GM21717 (cell line): ENCODE results near the gene SULT1A3.
"Not testable (repeated sequence)": the region's sequence is repeated elsewhere in the genome, so short reads cannot be mapped to it uniquely, and the experiment has no call there.

ENCODE experiments used
- ATAC-seq: cut with Tn5 transposase; IDR thresholded peaks from one replicate; pipeline ENCODE4 v1.9.1; 2021; ENCODE audit warnings: mild to moderate bottlenecking, moderate library complexity; ENCODE audit not compliant: unreplicated experiment

SULT1A3 gene

DNA sequence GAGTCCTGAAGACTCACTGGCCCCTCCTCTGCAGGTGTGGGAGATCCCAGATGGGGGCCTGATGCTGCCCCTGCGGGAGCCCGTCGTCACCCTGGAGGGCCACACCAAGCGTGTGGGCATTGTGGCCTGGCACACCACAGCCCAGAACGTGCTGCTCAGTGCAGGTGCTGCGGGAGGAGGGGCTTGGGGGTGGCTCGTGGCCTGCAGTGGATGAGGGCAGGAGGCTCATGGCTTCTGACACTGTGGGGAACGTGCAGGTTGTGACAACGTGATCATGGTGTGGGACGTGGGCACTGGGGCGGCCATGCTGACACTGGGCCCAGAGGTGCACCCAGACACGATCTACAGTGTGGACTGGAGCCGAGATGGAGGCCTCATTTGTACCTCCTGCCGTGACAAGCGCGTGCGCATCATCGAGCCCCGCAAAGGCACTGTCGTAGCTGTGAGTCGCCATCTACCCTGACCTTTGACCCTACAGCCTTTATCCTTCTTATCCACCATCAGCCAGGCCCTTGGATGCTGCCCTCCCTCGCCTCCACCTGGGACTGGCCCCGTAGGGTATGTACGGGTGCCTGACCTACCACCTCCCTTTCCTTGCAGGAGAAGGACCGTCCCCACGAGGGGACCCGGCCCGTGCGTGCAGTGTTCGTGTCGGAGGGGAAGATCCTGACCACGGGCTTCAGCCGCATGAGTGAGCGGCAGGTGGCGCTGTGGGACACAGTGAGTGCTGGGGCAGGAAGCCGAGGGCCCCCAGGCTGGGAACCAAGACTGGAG, 12.1 kb upstream of the SULT1A3 start:
- no peak for ATAC-seq

DNA sequence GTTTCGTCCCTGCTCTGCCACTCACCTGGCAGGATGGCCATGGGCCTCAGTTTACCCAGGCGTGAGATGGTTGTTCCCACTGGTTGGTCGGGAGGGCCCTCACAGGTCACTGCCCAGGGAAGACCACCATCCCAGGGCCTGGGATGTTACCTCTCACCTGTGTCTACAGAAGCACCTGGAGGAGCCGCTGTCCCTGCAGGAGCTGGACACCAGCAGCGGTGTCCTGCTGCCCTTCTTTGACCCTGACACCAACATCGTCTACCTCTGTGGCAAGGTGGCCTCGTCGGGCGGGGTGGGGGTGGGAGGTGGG, 11.5 kb upstream of the SULT1A3 start:
- ATAC-seq = no peak

DNA sequence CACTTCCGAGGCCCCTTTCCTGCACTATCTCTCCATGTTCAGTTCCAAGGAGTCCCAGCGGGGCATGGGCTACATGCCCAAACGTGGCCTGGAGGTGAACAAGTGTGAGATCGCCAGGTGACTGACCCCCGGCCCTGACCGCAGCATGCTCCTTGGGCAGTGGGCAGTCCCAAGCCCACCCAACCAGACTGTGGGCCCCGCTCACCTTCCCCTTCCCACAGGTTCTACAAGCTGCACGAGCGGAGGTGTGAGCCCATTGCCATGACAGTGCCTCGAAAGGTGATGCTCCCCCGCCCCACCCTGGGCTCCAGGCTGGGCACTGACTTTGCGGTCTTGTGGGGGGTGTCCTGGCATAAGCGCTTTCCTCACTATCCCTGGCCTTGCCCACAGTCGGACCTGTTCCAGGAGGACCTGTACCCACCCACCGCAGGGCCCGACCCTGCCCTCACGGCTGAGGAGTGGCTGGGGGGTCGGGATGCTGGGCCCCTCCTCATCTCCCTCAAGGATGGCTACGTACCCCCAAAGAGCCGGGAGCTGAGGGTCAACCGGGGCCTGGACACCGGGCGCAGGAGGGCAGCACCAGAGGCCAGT, 11.0 kb upstream of the SULT1A3 start:
- no peak for ATAC-seq

DNA sequence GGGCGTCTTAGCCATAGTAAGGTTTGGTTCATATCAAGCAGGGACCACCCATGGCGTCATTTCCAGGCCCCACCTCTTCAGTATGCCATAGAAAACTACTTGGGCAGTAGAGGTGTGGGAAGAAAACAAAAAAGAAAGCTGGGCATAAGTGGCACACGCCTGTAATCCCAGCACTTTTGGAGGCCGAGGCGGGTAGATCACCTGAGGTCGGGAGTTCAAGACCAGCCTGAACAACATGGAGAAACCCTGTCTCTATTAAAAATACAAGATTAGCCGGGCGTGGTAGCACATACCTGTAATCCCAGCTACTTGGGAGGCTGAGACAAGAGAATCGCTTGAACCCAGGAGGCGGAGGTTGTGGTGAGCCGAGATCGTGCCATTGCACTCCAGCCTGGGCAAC, 7.9 kb upstream of the SULT1A3 start:
- ATAC-seq = not testable (repeated sequence)

DNA sequence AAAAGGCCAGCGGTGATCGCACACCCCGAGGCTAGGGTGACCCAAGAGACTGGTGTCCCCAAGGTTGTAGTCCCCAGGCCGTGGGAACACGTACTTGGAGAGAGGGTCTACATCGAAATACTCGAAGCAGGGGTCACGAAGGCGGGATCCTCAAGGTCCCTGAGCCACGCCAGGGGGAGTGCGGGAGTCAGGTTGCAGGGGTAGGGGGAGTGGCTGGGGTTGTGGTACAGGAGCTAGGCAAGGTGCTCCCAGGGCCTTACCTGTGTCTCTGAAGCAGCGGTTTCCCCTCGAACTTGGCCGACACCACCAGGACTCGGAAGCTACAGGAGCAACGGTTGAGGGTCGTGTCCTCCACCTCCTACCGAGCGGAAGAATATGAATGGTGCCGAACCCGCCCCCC, 6.0 kb upstream of the SULT1A3 start:
- peak; percentile 10 for ATAC-seq

DNA sequence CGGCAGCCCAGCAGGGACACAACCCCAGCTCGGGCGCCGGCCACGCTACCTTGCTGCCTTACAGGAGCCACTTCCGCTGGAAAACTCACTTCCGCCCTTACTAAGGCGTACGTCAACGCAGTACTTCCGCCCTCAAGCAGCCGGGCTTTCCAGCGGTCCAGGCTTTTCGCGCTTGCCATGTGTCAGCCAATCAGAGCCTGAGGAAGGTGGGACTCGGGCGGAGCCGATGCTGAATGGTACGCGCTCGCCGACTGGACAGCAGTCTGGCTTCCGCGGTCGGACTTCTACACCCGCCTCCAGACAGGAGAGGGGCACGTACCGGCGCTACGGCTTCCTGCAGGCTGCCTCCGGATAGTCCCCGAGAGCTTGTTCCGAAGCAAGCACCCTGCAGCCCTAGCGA, 5.4 kb upstream of the SULT1A3 start, which contains the start of the genes BOLA2B and SLX1A:
BOLA2B (minus strand) TSS at position 52 of the 400 bp plus-strand sequence. CDS start 71 bp downstream, outside the sequence.
SLX1A (plus strand) TSS at position 261 of the 400 bp plus-strand sequence. CDS start 210 bp downstream, outside the sequence.
- peak; percentile 78 for ATAC-seq

DNA sequence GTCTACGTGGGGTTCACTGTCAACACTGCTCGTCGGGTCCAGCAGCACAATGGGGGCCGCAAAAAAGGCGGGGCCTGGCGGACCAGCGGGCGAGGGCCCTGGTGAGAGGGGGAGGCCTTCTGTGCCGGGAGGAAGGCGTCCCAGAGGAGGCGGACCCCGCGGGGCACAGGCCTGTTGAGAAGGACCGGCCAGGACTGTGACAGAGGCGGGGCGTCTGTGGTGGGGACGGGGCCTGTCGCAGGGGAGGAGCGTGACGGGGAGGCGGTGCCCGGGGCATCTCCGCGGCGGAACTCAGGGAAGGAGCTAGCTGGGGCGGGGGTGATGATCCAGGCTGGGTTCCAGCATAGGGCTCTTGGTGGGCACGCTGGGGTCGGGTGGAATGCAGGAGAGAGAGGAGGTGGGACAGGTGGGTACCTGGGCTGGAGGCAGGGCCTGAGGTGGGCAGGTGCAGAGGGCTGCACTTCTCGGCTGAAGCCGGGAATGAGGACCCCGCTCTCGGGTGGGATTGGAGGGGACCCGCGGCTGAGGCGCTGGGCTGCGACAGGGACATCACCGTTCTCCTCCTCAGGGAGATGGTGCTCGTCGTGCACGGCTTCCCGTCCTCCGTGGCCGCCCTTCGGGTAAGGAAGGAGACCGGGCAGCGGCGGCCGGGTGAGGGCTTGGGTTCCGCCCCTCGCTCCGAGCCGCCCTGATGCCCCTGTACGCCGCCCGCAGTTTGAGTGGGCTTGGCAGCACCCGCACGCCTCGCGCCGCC, 4.7 kb upstream of the SULT1A3 start:
- peak; percentile 61 for ATAC-seq

DNA sequence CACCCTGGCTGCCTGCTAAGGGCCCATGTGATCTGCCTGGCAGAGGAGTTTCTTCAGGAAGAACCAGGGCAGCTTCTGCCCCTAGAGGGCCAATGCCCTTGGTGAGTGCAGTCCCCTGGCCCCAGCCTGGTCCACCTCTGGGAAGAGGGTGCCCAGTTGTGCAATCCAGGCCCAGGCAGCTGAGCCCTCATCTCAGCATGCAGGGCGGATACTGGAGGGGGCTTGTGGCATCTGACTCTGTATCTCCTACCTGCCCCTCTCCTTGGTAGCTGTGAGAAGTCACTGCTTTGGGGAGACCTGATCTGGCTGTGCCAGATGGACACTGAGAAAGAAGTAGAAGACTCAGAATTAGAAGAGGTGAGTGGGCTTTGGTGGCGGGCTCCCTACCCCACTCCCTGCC, 2.1 kb upstream of the SULT1A3 start:
- ATAC-seq = not testable (repeated sequence)

DNA sequence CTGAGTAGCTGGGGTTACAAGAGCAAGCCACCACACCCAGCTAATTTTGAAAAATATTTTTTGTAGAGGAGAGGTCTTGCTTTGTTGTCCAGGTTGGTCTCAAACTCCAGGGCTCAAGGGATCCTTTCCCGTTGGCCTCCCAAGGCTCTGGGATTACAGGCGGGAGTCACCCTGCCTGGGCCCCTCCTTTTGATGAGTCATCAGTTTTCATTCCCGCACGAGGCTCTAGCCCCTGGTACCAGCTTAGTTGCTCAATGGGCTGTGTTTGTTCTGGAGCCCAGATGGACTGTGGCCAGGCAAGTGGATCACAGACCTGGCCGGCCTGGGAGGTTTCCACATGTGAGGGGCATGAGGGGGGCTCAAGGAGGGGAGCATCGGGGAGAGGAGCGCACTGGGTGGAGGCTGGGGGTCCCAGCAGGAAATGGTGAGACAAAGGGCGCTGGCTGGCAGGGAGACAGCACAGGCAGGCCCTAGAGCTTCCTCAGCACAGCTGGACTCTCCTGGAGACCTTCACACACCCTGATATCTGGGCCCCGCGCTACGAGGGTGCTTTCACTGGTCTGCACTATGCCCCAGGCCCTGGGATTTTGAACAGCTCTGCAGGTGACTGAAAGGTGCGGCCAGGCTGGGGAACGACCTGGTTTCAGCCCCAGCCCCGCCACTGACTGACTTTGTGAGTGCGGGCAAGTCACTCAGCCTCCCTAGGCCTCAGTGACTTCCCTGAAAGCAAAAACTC, 721 bp downstream of the SULT1A3 start:
- not testable (repeated sequence) for ATAC-seq

DNA sequence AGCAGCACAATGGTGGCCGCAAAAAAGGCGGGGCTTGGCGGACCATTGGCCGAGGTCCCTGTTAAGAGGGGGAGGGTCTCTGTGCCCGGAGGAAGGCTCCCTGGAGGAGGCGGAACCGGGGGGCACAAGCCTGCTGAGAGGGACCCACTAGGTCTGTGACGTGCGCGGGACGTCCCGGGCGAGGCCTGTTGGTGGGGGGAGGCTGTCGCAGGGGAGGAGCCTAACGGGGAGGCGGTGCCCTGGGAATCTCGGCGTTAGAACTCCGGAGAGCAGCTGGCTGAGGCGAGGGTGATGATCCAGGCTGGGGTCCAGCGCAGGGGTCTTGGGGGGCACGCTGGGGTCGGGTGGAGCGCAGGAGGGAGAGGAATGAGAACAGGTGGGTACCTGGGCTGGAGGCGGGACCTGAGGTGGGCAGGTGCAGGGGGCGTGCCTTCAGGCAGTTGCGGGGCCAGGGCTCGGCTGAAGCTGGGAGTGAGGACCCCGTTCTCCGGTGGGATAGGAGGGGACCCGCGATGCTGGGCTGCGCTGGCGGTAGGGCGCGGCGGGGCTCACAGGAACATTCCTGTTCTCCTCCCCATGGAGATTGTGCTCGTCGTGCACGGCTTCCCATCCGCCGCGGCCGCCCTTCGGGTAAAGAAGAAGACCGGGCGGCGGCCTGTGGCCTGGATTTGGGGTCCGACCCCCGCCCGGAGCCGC, 6.6 kb downstream of the SULT1A3 start:
- ATAC-seq = not testable (repeated sequence)

DNA sequence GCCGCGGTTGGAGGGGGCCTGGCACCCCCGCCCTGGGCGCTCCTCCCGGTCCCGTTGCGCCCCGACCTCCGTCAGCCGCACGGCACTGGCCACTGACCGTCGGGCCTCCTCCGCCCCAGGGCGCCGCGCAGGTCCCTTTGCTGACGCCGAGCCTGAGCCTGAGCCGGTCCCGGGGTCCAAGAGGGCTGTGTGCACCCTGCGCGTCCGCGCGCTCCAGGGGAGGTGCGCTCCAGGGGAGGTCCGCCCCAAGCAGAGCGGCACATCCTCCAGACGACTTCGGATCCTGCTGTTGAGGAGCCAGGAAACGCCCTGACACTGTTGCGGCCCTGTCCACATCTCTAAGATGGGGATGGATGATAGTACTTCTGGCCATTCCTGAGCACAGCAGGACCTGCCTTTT, 7.2 kb downstream of the SULT1A3 start:
- ATAC-seq = not testable (repeated sequence)

DNA sequence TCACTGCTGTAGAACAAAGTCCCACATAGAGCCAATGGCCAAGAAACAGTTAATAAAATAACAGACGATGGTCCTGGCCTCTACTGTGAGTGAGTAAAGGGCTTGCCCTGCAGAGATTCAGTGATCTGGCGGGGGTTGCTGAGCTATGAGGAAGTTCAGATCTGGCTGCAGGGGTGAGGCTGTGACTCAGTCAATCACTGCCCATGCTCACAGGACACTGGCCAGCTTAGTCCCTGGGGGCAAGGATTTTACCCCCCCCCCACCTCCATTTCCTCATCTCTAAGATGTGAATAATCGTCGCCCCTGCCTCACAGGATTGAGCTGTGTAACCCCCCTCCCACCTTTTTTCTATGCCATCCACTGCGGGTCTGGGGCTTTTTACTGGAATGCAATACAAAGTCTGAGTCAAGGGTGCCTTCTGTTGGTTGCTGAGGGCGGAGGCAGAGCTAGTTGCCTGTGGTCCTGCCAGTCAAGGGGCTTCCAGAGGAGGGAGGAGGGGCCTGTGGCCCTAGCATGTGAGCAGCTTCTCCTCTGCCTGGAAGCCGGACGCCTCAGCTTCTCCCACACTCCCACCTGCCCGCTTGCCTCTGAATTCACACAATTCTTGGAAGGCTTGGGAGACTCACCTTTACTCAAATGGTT, 8.1 kb downstream of the SULT1A3 start:
- ATAC-seq = not testable (repeated sequence)

DNA sequence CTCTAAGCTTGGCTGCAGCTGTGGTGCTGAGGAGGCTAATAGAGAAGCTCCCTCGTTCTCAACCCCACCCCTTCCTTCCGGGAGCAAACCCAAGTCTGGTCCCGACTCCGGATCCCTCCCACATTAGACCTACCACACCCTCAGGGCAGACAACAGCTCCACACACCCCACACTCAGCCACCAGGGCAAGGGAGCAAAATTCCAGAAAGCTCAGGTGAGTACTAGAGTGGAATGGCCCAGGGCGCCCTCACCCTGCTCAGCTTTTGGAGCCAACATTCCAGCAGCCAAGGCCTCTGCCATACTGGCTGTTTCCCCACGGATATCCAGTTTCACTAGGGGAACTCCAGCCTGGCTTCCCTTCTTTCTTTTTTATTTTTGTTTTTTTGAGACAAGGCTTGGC, 10.0 kb downstream of the SULT1A3 start:
- not testable (repeated sequence) for ATAC-seq

DNA sequence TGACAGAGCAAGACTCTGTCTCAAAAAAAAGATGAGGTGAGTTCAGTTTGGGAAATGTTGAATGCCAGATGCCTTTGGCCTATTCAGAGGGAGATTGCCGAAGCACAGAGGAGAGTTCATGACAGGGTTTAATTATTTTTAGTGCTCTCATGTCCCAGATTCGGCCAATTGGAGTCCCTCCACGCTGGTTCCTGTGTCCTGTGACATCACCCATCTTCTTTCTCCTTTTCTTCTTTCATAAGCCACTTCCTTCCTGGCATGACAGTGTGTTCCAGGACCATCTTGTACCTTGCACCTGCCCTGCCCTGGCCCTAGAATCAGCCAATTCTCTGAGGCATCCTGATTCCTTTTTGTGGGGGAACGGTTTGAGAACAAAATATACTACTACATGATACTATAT, 12.4 kb downstream of the SULT1A3 start:
- ATAC-seq = not testable (repeated sequence)

DNA sequence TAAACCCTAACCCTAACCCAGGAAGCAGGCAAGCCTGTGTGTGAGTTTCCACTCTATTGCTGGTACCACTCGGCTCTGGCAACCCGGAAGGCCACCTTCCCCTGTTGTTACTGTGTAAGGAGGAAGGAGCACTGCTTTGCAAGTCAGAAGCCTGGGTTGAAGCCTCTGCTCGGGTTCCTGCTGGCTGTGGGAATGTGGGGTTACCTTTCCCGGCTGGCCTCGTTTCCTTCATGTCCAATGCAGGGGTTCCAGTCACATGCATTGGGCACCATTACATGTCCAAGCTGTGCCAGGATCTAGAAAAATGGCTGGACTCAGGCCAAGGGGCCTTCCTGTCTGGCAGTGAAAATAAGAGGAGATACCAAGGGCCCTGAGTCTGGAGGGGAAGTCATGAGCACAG, 18.0 kb downstream of the SULT1A3 start:
- ATAC-seq = not testable (repeated sequence)

DNA sequence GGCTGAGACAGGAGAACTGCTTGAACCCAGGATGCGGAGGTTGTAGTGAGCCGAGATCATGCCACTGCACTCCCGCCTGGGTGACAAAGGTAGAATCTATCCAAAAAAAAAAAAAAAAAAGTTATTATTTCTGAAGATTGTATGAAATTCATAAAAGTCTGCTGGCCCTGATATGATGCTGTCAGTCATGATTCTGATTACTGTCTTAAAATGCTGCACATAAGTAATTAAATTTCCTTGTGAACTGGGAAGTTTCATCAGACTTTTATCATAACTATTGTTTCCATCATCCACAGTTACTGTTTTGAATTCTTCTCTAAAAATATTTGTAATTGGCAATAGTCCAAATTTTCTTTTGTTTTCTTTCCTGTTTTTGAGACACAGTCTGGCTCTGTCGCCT, 49.3 kb downstream of the SULT1A3 start, which contains the start of gene NPIPB13:
NPIPB13 (minus strand) TSS at position 101 of the 400 bp plus-strand sequence. CDS start 2,906 bp downstream, outside the sequence.
- not testable (repeated sequence) for ATAC-seq
